IgD-negative memory B cell (primary cell): ENCODE data around the gene PCDHGA6. TPM values are rescaled to one million over a fixed set of nuclear protein-coding genes. Genes with fewer than 3 reads are reported as not detected.

Experiments
- H3K27ac Mint-ChIP-seq, 3 donors: one replicate each; pipeline ENCODE4 v1.8.0; 2020 to 2022; ENCODE audit warnings: mild to moderate bottlenecking in 3 of 3, mixed read lengths in 3 of 3, moderate library complexity in 1 of 3
- H3K27me3 Mint-ChIP-seq: one replicate; pipeline ENCODE4 v1.8.0; 2021; ENCODE audit warnings: mixed read lengths
- H3K36me3 Mint-ChIP-seq: one replicate; pipeline ENCODE4 v1.8.0; 2020; ENCODE audit warnings: mild to moderate bottlenecking, mixed read lengths
- H3K4me1 Mint-ChIP-seq, 3 donors: one replicate each; pipeline ENCODE4 v1.8.0; 2020 to 2022; ENCODE audit warnings: mixed read lengths in 3 of 3, mild to moderate bottlenecking in 1 of 3
- H3K4me3 Mint-ChIP-seq, 4 donors: one replicate each; pipeline ENCODE4 v1.8.0; 2020 to 2022; ENCODE audit warnings: mild to moderate bottlenecking in 4 of 4, mixed read lengths in 4 of 4, moderate library complexity in 3 of 4
- H3K9me3 Mint-ChIP-seq, 3 donors: one replicate each; pipeline ENCODE4 v1.8.0; 2020 to 2021; ENCODE audit warnings: mixed read lengths in 3 of 3, mild to moderate bottlenecking in 1 of 3
- polyA plus RNA-seq: library from polyadenylated mRNA; unstranded; fragments of 300-500 nt; fragmentation: Illumina TruSeq; gene quantifications from one replicate; pipeline ENCODE4 v1.2.3, GENCODE V29; 2021

The PCDHGA6 gene
- polyA plus RNA-seq, 1 donor from 2014 or later = 0.08 TPM

- Mint-ChIP-seq H3K36me3 (peaks cover 3% of the 10 kb centered on the region), H3K9me3 (peaks cover 8 to 27% (median 23%) of the 10 kb centered on the region in 3 donors), H3K27me3 (peaks cover 25% of the 10 kb centered on the region), H3K4me1 (peaks cover 0 to 3% (median 2%) of the 10 kb centered on the region in 3 donors), H3K27ac (peak within 1 kb of the TSS; percentile 67 to 89 (median 83)), H3K4me3 (peak within 1 kb of the TSS; percentile 58 to 89 (median 84))
These were observed 23.6 kb upstream of the PCDHGA6 start, which contains the start of gene PCDHGB1 for GRCh38 chr5:141349917-141350619. TSS of gene PCDHGB1 (plus strand) at chr5:141350099. CDS start at chr5:141350261, 162 bp downstream.

- Mint-ChIP-seq H3K27me3 (peaks cover 33% of the 10 kb centered on the region), H3K9me3 (peaks cover 6 to 34% (median 24%) of the 10 kb centered on the region in 3 donors), H3K4me3 (no peak overlapping the region), H3K27ac (no peak overlapping the region), H3K36me3 (peaks cover 1% of the 10 kb centered on the region), H3K4me1 (peaks cover 0 to 3% (median 1%) of the 10 kb centered on the region in 3 donors)
These were observed 22.1 kb upstream of the PCDHGA6 start for GRCh38 chr5:141351591-141351990.

- Mint-ChIP-seq H3K36me3 (peaks cover 3% of the 10 kb centered on the region), H3K4me1 (peaks cover 2 to 5% (median 2%) of the 10 kb centered on the region in 3 donors), H3K4me3 (peak within 1 kb of the TSS in 3 of 4 donors; percentile 17 to 63 (median 45)), H3K9me3 (peaks cover 6 to 32% (median 23%) of the 10 kb centered on the region in 3 donors), H3K27ac (peak within 1 kb of the TSS in 1 of 3 donors; percentile 6), H3K27me3 (peaks cover 34% of the 10 kb centered on the region)
These were observed 18.7 kb upstream of the PCDHGA6 start, which contains the start of gene PCDHGA4 for GRCh38 chr5:141354900-141355469. TSS of gene PCDHGA4 (plus strand) at chr5:141355021. CDS start at chr5:141355108, 87 bp downstream.

GRCh38 chr5:141355641-141356040 lies 18.1 kb upstream of the PCDHGA6 start:
- Mint-ChIP-seq H3K4me1 (peaks cover 2 to 8% (median 2%) of the 10 kb centered on the region in 3 donors), H3K4me3 (peak overlapping the region in 2 of 4 donors; percentile 37 to 46), H3K27ac (peak overlapping the region in 1 of 3 donors; percentile 6), H3K27me3 (peaks cover 36% of the 10 kb centered on the region), H3K36me3 (peaks cover 3% of the 10 kb centered on the region), H3K9me3 (peaks cover 6 to 25% (median 25%) of the 10 kb centered on the region in 3 donors)

GRCh38 chr5:141356133-141356532 lies 17.6 kb upstream of the PCDHGA6 start:
- H3K4me3 Mint-ChIP-seq = no peak overlapping the region
- H3K27me3 Mint-ChIP-seq = peaks cover 40% of the 10 kb centered on the region
- H3K36me3 Mint-ChIP-seq = peaks cover 5% of the 10 kb centered on the region
- peaks cover 10 to 26% (median 24%) of the 10 kb centered on the region in 3 donors for H3K9me3 Mint-ChIP-seq
- H3K27ac Mint-ChIP-seq = peak overlapping the region in 1 of 3 donors; percentile 6
- H3K4me1 Mint-ChIP-seq = peaks cover 2 to 8% (median 2%) of the 10 kb centered on the region in 3 donors

- H3K27me3 Mint-ChIP-seq = peaks cover 37% of the 10 kb centered on the region
- no peak overlapping the region for H3K4me3 Mint-ChIP-seq
- H3K36me3 Mint-ChIP-seq = peaks cover 5% of the 10 kb centered on the region
- H3K27ac Mint-ChIP-seq = no peak overlapping the region
- peaks cover 2 to 8% (median 2%) of the 10 kb centered on the region in 3 donors for H3K4me1 Mint-ChIP-seq
- peaks cover 12 to 27% (median 26%) of the 10 kb centered on the region in 3 donors for H3K9me3 Mint-ChIP-seq
These were observed 16.7 kb upstream of the PCDHGA6 start for GRCh38 chr5:141356950-141357349.

- H3K27ac Mint-ChIP-seq = peak within 1 kb of the TSS; percentile 14 to 76 (median 68)
- peaks cover 3% of the 10 kb centered on the region for H3K36me3 Mint-ChIP-seq
- H3K4me1 Mint-ChIP-seq = peaks cover 5 to 17% (median 10%) of the 10 kb centered on the region in 3 donors
- peaks cover 51% of the 10 kb centered on the region for H3K27me3 Mint-ChIP-seq
- H3K9me3 Mint-ChIP-seq = peaks cover 10 to 38% (median 22%) of the 10 kb centered on the region in 3 donors
- H3K4me3 Mint-ChIP-seq = peak within 1 kb of the TSS; percentile 89 to 95 (median 92)
These were observed 13.8 kb upstream of the PCDHGA6 start, which contains the start of gene PCDHGB2 for GRCh38 chr5:141359790-141360426. TSS of gene PCDHGB2 (plus strand) at chr5:141359994. CDS start at chr5:141360136, 142 bp downstream.

GRCh38 chr5:141360685-141361084 lies 13.0 kb upstream of the PCDHGA6 start:
- Mint-ChIP-seq H3K27me3 (peaks cover 52% of the 10 kb centered on the region), H3K4me1 (peaks cover 5 to 17% (median 10%) of the 10 kb centered on the region in 3 donors), H3K27ac (peak overlapping the region in 1 of 3 donors; percentile 76), H3K36me3 (peaks cover 3% of the 10 kb centered on the region), H3K9me3 (peaks cover 12 to 42% (median 27%) of the 10 kb centered on the region in 3 donors), H3K4me3 (peak overlapping the region; percentile 58 to 89 (median 69))

- peak overlapping the region; percentile 36 to 87 (median 67) for H3K27ac Mint-ChIP-seq
These were observed 11.0 kb upstream of the PCDHGA6 start for GRCh38 chr5:141362719-141363118.

GRCh38 chr5:141363952-141364660 lies 9.6 kb upstream of the PCDHGA6 start, which contains the start of gene PCDHGA5:
TSS of gene PCDHGA5 (plus strand) at chr5:141364162. CDS start at chr5:141364331, 169 bp downstream.
- peaks cover 5 to 17% (median 10%) of the 10 kb centered on the region in 3 donors for H3K4me1 Mint-ChIP-seq
- H3K9me3 Mint-ChIP-seq = peaks cover 11 to 40% (median 20%) of the 10 kb centered on the region in 3 donors
- peak within 1 kb of the TSS in 2 of 3 donors; percentile 63 to 64 for H3K27ac Mint-ChIP-seq
- H3K4me3 Mint-ChIP-seq = peak within 1 kb of the TSS in 1 of 4 donors; percentile 39
- H3K36me3 Mint-ChIP-seq = peaks cover 3% of the 10 kb centered on the region
- peaks cover 49% of the 10 kb centered on the region for H3K27me3 Mint-ChIP-seq

More at GRCh38 chr5:141362719-141363118, 11.0 kb upstream of the PCDHGA6 start:
- Mint-ChIP-seq H3K4me1 (peaks cover 5 to 17% (median 10%) of the 10 kb centered on the region in 3 donors), H3K36me3 (peaks cover 3% of the 10 kb centered on the region), H3K9me3 (peaks cover 12 to 40% (median 20%) of the 10 kb centered on the region in 3 donors), H3K4me3 (peak overlapping the region; percentile 14 to 91 (median 42)), H3K27me3 (peaks cover 53% of the 10 kb centered on the region)

GRCh38 chr5:141366016-141366896 lies 7.4 kb upstream of the PCDHGA6 start:
- peaks cover 38% of the 10 kb centered on the region for H3K27me3 Mint-ChIP-seq
- H3K36me3 Mint-ChIP-seq = peaks cover 2% of the 10 kb centered on the region
- peaks cover 4 to 27% (median 14%) of the 10 kb centered on the region in 3 donors for H3K9me3 Mint-ChIP-seq
- H3K4me3 Mint-ChIP-seq = peak overlapping the region in 1 of 4 donors; percentile 12
- H3K27ac Mint-ChIP-seq = peak overlapping the region in 2 of 3 donors; percentile 50 to 56
- peaks cover 6 to 12% (median 8%) of the 10 kb centered on the region in 3 donors for H3K4me1 Mint-ChIP-seq

GRCh38 chr5:141369994-141370848 lies 3.5 kb upstream of the PCDHGA6 start, which contains the start of gene PCDHGB3:
TSS of gene PCDHGB3 (plus strand) at chr5:141370242. CDS start at chr5:141370395, 153 bp downstream.
- peak within 1 kb of the TSS; percentile 88 to 97 (median 92) for H3K4me3 Mint-ChIP-seq
- peak within 1 kb of the TSS; percentile 67 to 74 (median 72) for H3K27ac Mint-ChIP-seq
- H3K36me3 Mint-ChIP-seq = peaks cover 4% of the 10 kb centered on the region
- peaks cover 8 to 14% (median 13%) of the 10 kb centered on the region in 3 donors for H3K9me3 Mint-ChIP-seq
- H3K4me1 Mint-ChIP-seq = peaks cover 2 to 5% (median 4%) of the 10 kb centered on the region in 3 donors
- peaks cover 35% of the 10 kb centered on the region for H3K27me3 Mint-ChIP-seq
